Gastroesophageal sphincter (tissue), 4 donors: ENCODE data around the gene NGRN. TPM values are rescaled to one million over a fixed set of nuclear protein-coding genes. Genes with fewer than 3 reads are reported as not detected.

Experiments used
- ATAC-seq: fragments of 150-250 bp; one replicate; pipeline ENCODE4 v1.9.1; 2016; ENCODE audit warnings: mild to moderate bottlenecking, moderate library complexity
- H3K27ac ChIP-seq, 4 donors: fragments of 200-600 bp; sonication (generic) in 3 of 4; 1 replicate in 3 of 4; 2 replicates in 1 of 4; pipeline ENCODE4 v1.5.1; 2016 to 2019
- H3K27me3 ChIP-seq: fragments of 200-600 bp; sonication (generic); one replicate; pipeline ENCODE4 v1.5.1; 2019
- H3K36me3 ChIP-seq, 2 donors: fragments of 200-600 bp; sonication (generic); one replicate each; pipeline ENCODE4 v1.5.1; 2019; ENCODE audit warnings: control low read depth in 1 of 2
- H3K4me1 ChIP-seq, 3 donors: fragments of 200-600 bp; sonication (generic); 1 replicate in 2 of 3; 2 replicates in 1 of 3; pipeline ENCODE4 v1.5.1; 2016 to 2019; ENCODE audit warnings: control low read depth in 2 of 3
- H3K4me3 ChIP-seq, 2 donors: fragments of 200-600 bp; sonication (generic); one replicate each; pipeline ENCODE4 v1.5.1; 2019; ENCODE audit warnings: mild to moderate bottlenecking in 1 of 2, moderate library complexity in 1 of 2
- H3K9me3 ChIP-seq, 3 donors: fragments of 200-600 bp; sonication (generic); one replicate each; pipeline ENCODE4 v1.5.1; 2017 to 2019; ENCODE audit warnings: control low read depth in 2 of 3
- EP300 ChIP-seq: sonication (generic); formaldehyde crosslinking; IDR thresholded peaks from one replicate; pipeline ENCODE4 v1.6.1; 2017; ENCODE audit warnings: antibody characterized with exemption, mild to moderate bottlenecking
- POLR2A ChIP-seq, 2 donors: fragments of 450-650 bp; IDR thresholded peaks; one replicate each; pipeline ENCODE4 v1.6.1; 2017; ENCODE audit warnings: antibody characterized with exemption in 2 of 2, mild to moderate bottlenecking in 2 of 2, moderate library complexity in 1 of 2
- POLR2AphosphoS5 ChIP-seq: sonication (generic); formaldehyde crosslinking; IDR thresholded peaks from one replicate; pipeline ENCODE4 v1.6.1; 2017; ENCODE audit warnings: antibody characterized with exemption
- WGBS, 2 donors: methylation state at CpG; one replicate each; pipeline ENCODE4 v1.1.5; 2018; ENCODE audit warnings: low coverage in 1 of 2; 5-methylcytosine and 5-hydroxymethylcytosine counted together
- total RNA-seq, 4 donors: library from RNA; depleted of rRNA; stranded (reverse); fragments of >200 nt; gene quantifications; one replicate each; pipeline ENCODE4 v1.1.0, GENCODE V29; 2016
- TF ChIP-seq, protein P1 (sequence below), 4 experiments: fragments of 200-600 bp in 2 of 4; fragments of 450-650 bp in 2 of 4; sonication (generic) in 1 of 4; IDR thresholded peaks; one replicate each; pipeline ENCODE4 v1.5.1; 2017 to 2019; ENCODE audit warnings: antibody characterized with exemption in 4 of 4, mild to moderate bottlenecking in 2 of 4, moderate library complexity in 2 of 4

The NGRN gene
- total RNA-seq, 4 donors from 2014 or later = 127 to 182 (median 151) TPM

DNA sequence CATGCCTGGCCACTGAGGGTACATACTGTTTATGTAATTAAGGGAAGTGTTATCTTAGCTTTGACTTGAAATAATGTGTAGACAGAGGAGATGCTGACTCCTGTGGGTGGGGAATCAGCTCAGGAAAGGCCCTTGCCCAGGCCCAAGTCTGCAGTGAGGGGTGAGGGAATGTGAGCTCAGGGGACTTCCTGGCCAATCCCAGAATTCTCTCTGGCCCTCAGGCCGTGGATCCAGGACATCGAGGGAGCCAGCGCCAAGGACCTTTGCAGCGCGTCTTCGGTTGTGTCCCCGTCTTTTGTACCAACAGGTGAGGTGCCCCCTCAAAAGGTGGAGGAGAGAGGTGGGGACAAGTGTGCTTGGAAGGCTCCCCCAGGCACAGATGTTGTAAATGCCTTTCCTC is 38.1 kb upstream of the NGRN start:
- no peak for TF ChIP-seq POLR2A (IDR thresholded peaks at IDR 0.05)
- TF ChIP-seq EP300 = no peak
- no peak for TF ChIP-seq POLR2AphosphoS5
- TF ChIP-seq, protein P1, sequence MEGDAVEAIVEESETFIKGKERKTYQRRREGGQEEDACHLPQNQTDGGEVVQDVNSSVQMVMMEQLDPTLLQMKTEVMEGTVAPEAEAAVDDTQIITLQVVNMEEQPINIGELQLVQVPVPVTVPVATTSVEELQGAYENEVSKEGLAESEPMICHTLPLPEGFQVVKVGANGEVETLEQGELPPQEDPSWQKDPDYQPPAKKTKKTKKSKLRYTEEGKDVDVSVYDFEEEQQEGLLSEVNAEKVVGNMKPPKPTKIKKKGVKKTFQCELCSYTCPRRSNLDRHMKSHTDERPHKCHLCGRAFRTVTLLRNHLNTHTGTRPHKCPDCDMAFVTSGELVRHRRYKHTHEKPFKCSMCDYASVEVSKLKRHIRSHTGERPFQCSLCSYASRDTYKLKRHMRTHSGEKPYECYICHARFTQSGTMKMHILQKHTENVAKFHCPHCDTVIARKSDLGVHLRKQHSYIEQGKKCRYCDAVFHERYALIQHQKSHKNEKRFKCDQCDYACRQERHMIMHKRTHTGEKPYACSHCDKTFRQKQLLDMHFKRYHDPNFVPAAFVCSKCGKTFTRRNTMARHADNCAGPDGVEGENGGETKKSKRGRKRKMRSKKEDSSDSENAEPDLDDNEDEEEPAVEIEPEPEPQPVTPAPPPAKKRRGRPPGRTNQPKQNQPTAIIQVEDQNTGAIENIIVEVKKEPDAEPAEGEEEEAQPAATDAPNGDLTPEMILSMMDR (IDR thresholded peaks at IDR 0.05) = no peak
- Histone ChIP-seq H3K27me3 (no peaks in the 10 kb centered on the region), H3K4me1 (peaks cover 0 to 68% (median 23%) of the 10 kb centered on the region in 3 donors), H3K4me3 (no peak overlapping the region), H3K9me3 (no peaks in the 10 kb centered on the region), H3K27ac (peak overlapping the region in 1 of 4 donors; percentile 69), H3K36me3 (peaks cover 0 to 92% of the 10 kb centered on the region in 2 donors)
- no peak for ATAC-seq
- 67% methylated on average over 3 of the region's 7 CpGs; no CpG with 5 or more reads in 1 of the 2 donors for WGBS, 2 donors

DNA sequence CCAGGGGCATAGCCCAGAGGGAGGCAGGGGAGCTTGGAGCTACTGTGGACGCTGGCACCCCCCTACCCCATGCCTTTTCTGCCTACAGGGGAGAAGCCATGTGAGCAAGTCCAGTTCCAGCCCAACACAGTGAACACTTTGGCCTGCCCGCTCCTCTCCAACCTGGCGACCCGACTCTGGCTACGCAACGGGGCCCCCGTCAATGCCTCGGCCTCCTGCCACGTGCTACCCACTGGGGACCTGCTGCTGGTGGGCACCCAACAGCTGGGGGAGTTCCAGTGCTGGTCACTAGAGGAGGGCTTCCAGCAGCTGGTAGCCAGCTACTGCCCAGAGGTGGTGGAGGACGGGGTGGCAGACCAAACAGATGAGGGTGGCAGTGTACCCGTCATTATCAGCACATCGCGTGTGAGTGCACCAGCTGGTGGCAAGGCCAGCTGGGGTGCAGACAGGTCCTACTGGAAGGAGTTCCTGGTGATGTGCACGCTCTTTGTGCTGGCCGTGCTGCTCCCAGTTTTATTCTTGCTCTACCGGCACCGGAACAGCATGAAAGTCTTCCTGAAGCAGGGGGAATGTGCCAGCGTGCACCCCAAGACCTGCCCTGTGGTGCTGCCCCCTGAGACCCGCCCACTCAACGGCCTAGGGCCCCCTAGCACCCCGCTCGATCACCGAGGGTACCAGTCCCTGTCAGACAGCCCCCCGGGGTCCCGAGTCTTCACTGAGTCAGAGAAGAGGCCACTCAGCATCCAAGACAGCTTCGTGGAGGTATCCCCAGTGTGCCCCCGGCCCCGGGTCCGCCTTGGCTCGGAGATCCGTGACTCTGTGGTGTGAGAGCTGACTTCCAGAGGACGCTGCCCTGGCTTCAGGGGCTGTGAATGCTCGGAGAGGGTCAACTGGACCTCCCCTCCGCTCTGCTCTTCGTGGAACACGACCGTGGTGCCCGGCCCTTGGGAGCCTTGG is 37.4 kb upstream of the NGRN start:
- Histone ChIP-seq H3K9me3 (no peaks in the 10 kb centered on the region), H3K4me1 (peaks cover 0 to 75% (median 29%) of the 10 kb centered on the region in 3 donors), H3K27me3 (no peaks in the 10 kb centered on the region), H3K27ac (peak overlapping the region in 3 of 4 donors; percentile 26 to 69 (median 48)), H3K36me3 (peaks cover 0 to 84% of the 10 kb centered on the region in 2 donors), H3K4me3 (no peak overlapping the region)
- no peak for ATAC-seq
- 64 to 70% methylated on average over 2 to 7 of the region's 38 CpGs for WGBS, 2 donors
- TF ChIP-seq, protein P1 (IDR thresholded peaks at IDR 0.05) = no peak
- no peak for TF ChIP-seq POLR2A (IDR thresholded peaks at IDR 0.05)

DNA sequence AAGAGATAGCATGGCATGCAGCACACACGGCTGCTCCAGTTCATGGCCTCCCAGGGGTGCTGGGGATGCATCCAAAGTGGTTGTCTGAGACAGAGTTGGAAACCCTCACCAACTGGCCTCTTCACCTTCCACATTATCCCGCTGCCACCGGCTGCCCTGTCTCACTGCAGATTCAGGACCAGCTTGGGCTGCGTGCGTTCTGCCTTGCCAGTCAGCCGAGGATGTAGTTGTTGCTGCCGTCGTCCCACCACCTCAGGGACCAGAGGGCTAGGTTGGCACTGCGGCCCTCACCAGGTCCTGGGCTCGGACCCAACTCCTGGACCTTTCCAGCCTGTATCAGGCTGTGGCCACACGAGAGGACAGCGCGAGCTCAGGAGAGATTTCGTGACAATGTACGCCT is 36.5 kb upstream of the NGRN start:
- H3K36me3 ChIP-seq = peaks cover 0 to 76% of the 10 kb centered on the region in 2 donors
- TF ChIP-seq POLR2A (IDR thresholded peaks at IDR 0.05) (no peak), EP300 (no peak), POLR2AphosphoS5 (no peak)
- TF ChIP-seq, protein P1 (IDR thresholded peaks at IDR 0.05) = no peak
- H3K27me3 ChIP-seq = no peaks in the 10 kb centered on the region
- no peak overlapping the region for H3K4me3 ChIP-seq
- H3K9me3 ChIP-seq = no peaks in the 10 kb centered on the region
- peaks cover 0 to 79% (median 29%) of the 10 kb centered on the region in 3 donors for H3K4me1 ChIP-seq
- no peak for ATAC-seq
- peak overlapping the region in 3 of 4 donors; percentile 26 to 69 (median 48) for H3K27ac ChIP-seq
- WGBS, 2 donors = 41 to 80% methylated on average over 2 to 5 of the region's 15 CpGs

DNA sequence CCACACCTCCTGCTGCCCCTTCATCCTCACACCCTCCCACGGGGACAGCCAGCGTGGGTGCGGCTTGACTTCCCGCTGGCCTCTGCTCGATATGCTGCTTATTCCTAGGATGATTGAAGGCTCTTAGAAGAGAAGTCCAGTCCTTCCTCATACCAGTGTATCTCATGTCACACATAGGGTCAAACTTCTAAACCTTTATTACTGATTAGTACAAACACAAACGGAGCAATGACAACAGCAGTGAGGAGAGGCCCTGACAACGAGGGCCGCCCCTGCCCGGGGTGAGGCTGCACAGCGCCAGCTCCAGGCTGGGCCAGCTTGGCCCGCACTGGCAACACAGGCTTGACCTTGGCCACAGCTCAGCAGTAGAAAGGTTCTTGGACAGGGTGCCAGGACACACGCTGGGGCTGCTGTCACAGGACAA is 35.4 kb upstream of the NGRN start:
- peaks cover 0 to 64% of the 10 kb centered on the region in 2 donors for H3K36me3 ChIP-seq
- TF ChIP-seq EP300 (no peak), POLR2AphosphoS5 (peak; percentile 28)
- H3K4me3 ChIP-seq = no peak overlapping the region
- peak overlapping the region in 3 of 4 donors; percentile 59 to 69 (median 66) for H3K27ac ChIP-seq
- 46% methylated on average over 4 of the region's 12 CpGs; no CpG with 5 or more reads in 1 of the 2 donors for WGBS, 2 donors
- no peak for ATAC-seq
- H3K4me1 ChIP-seq = peaks cover 0 to 77% (median 36%) of the 10 kb centered on the region in 3 donors
- no peaks in the 10 kb centered on the region for H3K27me3 ChIP-seq
- H3K9me3 ChIP-seq = no peaks in the 10 kb centered on the region

DNA sequence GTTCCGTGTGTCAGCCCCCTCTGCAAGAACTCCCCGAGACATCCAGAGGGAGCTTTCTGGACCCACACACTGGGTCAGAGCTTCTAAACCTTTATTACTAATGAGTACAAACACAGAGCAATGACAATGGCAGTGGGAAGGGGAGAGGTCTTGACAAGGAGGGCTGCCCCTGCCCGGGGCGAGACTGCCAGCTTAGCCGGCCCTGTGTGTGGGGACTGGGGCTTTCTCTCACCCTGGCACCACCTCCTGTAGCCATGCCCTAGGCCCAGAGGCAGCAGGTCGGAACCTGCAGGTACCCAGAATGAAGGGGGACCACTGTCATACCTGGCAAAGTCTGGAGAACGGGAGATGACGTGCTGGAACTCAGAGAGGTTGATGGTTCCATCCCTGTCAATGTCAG is 34.9 kb upstream of the NGRN start:
- Histone ChIP-seq H3K4me1 (peaks cover 0 to 78% (median 36%) of the 10 kb centered on the region in 3 donors), H3K27ac (peak overlapping the region in 3 of 4 donors; percentile 59 to 69 (median 66)), H3K4me3 (no peak overlapping the region), H3K9me3 (no peaks in the 10 kb centered on the region), H3K36me3 (peaks cover 0 to 62% of the 10 kb centered on the region in 2 donors), H3K27me3 (no peaks in the 10 kb centered on the region)
- no peak for ATAC-seq
- TF ChIP-seq POLR2A (IDR thresholded peaks at IDR 0.05) (no peak), POLR2AphosphoS5 (no peak), EP300 (no peak)
- TF ChIP-seq, protein P1 (IDR thresholded peaks at IDR 0.05) = no peak
- WGBS, 2 donors = 100% methylated on average over 1 of the region's 8 CpGs; no CpG with 5 or more reads in 1 of the 2 donors
